Measurements from ENCODE around the gene BCR. TPM values are rescaled to one million over a fixed set of nuclear protein-coding genes. Genes with fewer than 3 reads are reported as not detected.

The BCR gene
- total RNA-seq, 1 donor from 2014 or later = 30.0 TPM

DNA sequence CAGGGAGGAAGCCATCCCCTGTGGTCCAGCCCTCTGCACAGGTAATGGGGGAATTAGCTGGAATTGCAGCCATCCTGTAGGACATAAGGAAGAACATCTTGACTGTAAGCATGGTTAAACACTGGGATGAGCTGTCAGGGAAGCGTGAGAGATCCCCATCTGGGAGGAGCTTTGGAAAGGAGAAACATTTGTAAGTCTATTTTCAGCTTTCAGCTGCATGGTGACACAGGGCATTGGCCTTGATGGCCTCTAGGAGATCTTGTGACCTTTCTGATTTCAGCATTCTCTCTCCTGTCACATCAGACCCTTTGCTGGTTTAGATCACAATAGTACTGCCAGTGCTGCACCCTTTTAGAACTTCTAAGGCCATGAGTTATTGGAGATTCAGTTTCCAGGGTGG, 47.1 kb downstream of the BCR start:
- peaks cover 6% of the 10 kb centered on the region for H3K36me3 Mint-ChIP-seq (ENCODE audit: low read depth)
- peaks cover 46% of the 10 kb centered on the region for H3K4me1 Mint-ChIP-seq (ENCODE audit: low read depth)
- H3K4me3 Mint-ChIP-seq (ENCODE audit: unreplicated experiment) = no peak overlapping the region
- no peak overlapping the region for H3K27ac Mint-ChIP-seq (ENCODE audit: unreplicated experiment)
- TF ChIP-seq, protein P1, sequence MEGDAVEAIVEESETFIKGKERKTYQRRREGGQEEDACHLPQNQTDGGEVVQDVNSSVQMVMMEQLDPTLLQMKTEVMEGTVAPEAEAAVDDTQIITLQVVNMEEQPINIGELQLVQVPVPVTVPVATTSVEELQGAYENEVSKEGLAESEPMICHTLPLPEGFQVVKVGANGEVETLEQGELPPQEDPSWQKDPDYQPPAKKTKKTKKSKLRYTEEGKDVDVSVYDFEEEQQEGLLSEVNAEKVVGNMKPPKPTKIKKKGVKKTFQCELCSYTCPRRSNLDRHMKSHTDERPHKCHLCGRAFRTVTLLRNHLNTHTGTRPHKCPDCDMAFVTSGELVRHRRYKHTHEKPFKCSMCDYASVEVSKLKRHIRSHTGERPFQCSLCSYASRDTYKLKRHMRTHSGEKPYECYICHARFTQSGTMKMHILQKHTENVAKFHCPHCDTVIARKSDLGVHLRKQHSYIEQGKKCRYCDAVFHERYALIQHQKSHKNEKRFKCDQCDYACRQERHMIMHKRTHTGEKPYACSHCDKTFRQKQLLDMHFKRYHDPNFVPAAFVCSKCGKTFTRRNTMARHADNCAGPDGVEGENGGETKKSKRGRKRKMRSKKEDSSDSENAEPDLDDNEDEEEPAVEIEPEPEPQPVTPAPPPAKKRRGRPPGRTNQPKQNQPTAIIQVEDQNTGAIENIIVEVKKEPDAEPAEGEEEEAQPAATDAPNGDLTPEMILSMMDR (IDR thresholded peaks at IDR 0.05) = no peak
- no peaks in the 10 kb centered on the region for H3K27me3 Mint-ChIP-seq (ENCODE audit: low read depth)
- H3K9me3 Mint-ChIP-seq (ENCODE audit: low read depth) = peaks cover 13% of the 10 kb centered on the region
- no peak for DNase-seq (ENCODE audit: low spot score)

GRCh38 chr22:23228503-23228902, 48.2 kb downstream of the BCR start:
- peaks cover 6% of the 10 kb centered on the region for H3K36me3 Mint-ChIP-seq (ENCODE audit: low read depth)
- no peaks in the 10 kb centered on the region for H3K27me3 Mint-ChIP-seq (ENCODE audit: low read depth)
- TF ChIP-seq, protein P1 (IDR thresholded peaks at IDR 0.05) = no peak
- H3K4me1 Mint-ChIP-seq (ENCODE audit: low read depth) = peaks cover 52% of the 10 kb centered on the region
- no peak overlapping the region for H3K4me3 Mint-ChIP-seq (ENCODE audit: unreplicated experiment)
- no peak overlapping the region for H3K27ac Mint-ChIP-seq (ENCODE audit: unreplicated experiment)
- peaks cover 13% of the 10 kb centered on the region for H3K9me3 Mint-ChIP-seq (ENCODE audit: low read depth)
- DNase-seq (ENCODE audit: low spot score) = no peak

DNA sequence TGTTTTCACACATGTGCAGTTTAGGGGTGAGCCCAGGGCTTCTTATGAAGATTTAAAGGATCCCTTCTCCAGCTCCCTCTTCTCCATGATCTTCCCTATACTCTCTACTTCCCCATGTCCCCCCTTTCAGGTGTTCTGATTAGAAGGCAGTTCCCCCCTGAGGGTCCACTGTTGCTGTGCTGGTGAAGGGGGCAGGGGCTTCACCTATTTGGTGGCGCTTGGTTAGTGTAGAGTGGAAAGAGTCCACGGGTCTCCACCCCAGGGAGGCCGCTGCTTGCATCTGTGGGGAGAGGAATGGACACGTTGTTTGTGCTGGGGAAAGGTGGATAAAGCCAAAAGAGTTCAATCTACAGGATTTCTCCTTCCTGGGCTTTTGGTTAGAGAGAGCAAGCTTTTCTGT, 49.3 kb downstream of the BCR start:
- peaks cover 54% of the 10 kb centered on the region for H3K4me1 Mint-ChIP-seq (ENCODE audit: low read depth)
- H3K27ac Mint-ChIP-seq (ENCODE audit: unreplicated experiment) = no peak overlapping the region
- H3K27me3 Mint-ChIP-seq (ENCODE audit: low read depth) = no peaks in the 10 kb centered on the region
- peaks cover 8% of the 10 kb centered on the region for H3K36me3 Mint-ChIP-seq (ENCODE audit: low read depth)
- peaks cover 13% of the 10 kb centered on the region for H3K9me3 Mint-ChIP-seq (ENCODE audit: low read depth)
- no peak overlapping the region for H3K4me3 Mint-ChIP-seq (ENCODE audit: unreplicated experiment)
- TF ChIP-seq, protein P1 (IDR thresholded peaks at IDR 0.05) = no peak
- DNase-seq (ENCODE audit: low spot score) = no peak

- TF ChIP-seq, protein P1 (IDR thresholded peaks at IDR 0.05) = no peak
- Mint-ChIP-seq H3K4me3 (ENCODE audit: unreplicated experiment) (no peak overlapping the region), H3K4me1 (ENCODE audit: low read depth) (peaks cover 46% of the 10 kb centered on the region), H3K9me3 (ENCODE audit: low read depth) (peaks cover 13% of the 10 kb centered on the region), H3K27me3 (ENCODE audit: low read depth) (no peaks in the 10 kb centered on the region), H3K27ac (ENCODE audit: unreplicated experiment) (no peak overlapping the region), H3K36me3 (ENCODE audit: low read depth) (peaks cover 8% of the 10 kb centered on the region)
- no peak for DNase-seq (ENCODE audit: low spot score)
These were observed 50.2 kb downstream of the BCR start for GRCh38 chr22:23230348-23231068.

DNA sequence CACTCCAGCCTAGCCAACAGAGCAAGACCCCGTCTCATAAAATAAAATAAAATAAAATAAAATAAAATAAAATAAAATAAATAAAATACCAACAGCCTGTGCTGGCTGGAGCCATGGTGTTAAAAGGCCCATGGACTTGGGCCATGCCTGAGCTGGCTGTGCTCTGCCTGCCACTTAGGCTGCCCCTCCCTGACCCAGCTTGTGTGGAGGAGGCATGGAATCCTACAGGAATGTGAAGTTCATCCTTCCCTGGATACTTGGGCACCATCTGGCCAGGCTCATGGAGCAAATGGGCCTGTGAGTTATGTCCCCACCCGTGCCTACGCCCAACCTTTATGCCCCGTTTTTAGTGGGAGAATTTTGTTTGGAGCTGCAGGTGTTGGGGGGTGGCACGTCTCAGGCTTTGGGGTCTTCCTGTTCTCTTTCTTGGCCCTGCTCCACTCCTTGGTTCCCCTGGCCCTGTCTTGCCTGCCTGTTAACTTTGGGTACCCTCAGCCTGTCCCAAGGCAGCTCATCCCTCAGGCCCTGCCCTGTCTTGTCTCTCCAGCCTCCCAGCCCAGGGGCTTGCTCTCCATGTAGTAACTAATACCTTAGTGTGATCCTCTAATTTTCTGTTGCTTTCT, 51.3 kb downstream of the BCR start:
- Mint-ChIP-seq H3K36me3 (ENCODE audit: low read depth) (peaks cover 8% of the 10 kb centered on the region), H3K9me3 (ENCODE audit: low read depth) (peaks cover 13% of the 10 kb centered on the region), H3K4me3 (ENCODE audit: unreplicated experiment) (no peak overlapping the region), H3K27ac (ENCODE audit: unreplicated experiment) (no peak overlapping the region), H3K27me3 (ENCODE audit: low read depth) (no peaks in the 10 kb centered on the region), H3K4me1 (ENCODE audit: low read depth) (peaks cover 39% of the 10 kb centered on the region)
- TF ChIP-seq, protein P1 (IDR thresholded peaks at IDR 0.05) = no peak
- no peak for DNase-seq (ENCODE audit: low spot score)
